GM13977 (cell line): ENCODE results near the gene MRPL34.

Experiments used
- DNase-seq: peaks from one replicate; pipeline ENCODE4 v3.0.0; 2012; ENCODE audit warnings: low spot score
- CTCF ChIP-seq: IDR thresholded peaks from 2 replicates; pipeline ENCODE4 v1.5.1; 2012; ENCODE audit warnings: mild to moderate bottlenecking, control low read depth; ENCODE audit not compliant: insufficient read depth; ENCODE audit errors: extremely low read depth, missing control alignments
- in situ Hi-C: fragments of 300-500 bp; cut with MboI; formaldehyde crosslinking; loops from one replicate; pipeline ENCODE4 v1.12.0; 2022; ENCODE audit warnings: low sequenced_read_pairs, low pct_unique_long_range_greater_than_20kb, mixed read lengths, inconsistent platforms; ENCODE audit not compliant: unreplicated experiment

MRPL34 gene

GRCh38 chr19:17275441-17276175 is 30.1 kb upstream of the MRPL34 start:
- no peak for TF ChIP-seq CTCF
- in situ Hi-C loops = no loop called here
- DNase-seq = no peak

GRCh38 chr19:17279436-17279835 is 26.2 kb upstream of the MRPL34 start:
- DNase-seq = no peak
- no peak for TF ChIP-seq CTCF
- in situ Hi-C loops = no loop called here

GRCh38 chr19:17281391-17282304 is 24.0 kb upstream of the MRPL34 start, which contains the start of gene ANKLE1:
ANKLE1 (plus strand) TSS chr19:17281901; CDS start chr19:17281921, 20 bp downstream.
- peak; percentile 84 for DNase-seq
- TF ChIP-seq CTCF = no peak
- in situ Hi-C loops = no loop called here

- peak; percentile 91 for DNase-seq
- TF ChIP-seq CTCF = peak; percentile 96
- in situ Hi-C loops = no loop called here
Measured at GRCh38 chr19:17282488-17283125, 23.1 kb upstream of the MRPL34 start.

GRCh38 chr19:17283504-17283996 is 22.1 kb upstream of the MRPL34 start:
- in situ Hi-C loops = no loop called here
- no peak for DNase-seq

More at GRCh38 chr19:17283504-17283996, 22.1 kb upstream of the MRPL34 start:
- no peak for TF ChIP-seq CTCF
